COR-L47 (cell line): ENCODE data around the gene TRABD2B.

Experiments used
- DNase-seq: peaks from one replicate; lab custom pipeline; 2025; lab: John Stamatoyannopoulos, UW

Gene TRABD2B

DNA sequence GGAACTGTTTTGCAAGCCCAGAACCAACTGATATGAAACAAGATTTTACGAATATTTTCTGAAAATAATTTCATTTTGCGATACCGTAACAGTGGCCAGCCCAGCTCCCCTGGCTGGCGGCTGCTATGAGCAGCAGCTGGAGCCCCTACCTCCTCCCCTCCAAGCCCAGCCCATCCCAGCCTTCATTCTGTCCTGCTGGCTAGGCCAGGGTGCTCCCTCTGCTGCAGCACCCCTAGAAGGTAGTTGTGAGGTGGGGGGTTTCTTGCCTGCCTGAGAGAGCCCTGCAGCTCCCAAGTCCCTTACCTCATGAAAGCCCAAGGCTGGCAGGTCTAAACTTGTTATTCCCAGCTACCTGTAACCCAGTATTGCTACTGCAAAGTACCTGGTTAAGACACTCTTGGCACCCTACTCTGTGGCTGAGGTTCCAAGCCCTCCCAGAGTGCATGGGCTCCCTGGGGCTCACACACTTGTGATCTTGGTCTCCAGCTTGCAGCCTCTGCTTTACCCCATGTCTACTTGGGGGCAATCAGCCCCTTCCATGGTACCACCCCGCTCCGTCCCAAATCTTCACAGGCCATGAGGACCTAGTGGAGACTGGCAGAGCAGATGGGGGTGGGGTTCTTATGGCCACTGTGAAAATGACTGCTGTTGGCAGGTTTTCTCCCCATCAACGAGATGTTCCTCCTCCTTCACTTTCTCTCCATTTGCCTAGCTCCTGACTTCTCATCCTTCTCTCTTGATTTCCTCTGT is 239.8 kb downstream of the TRABD2B start:
- no peak for DNase-seq

DNA sequence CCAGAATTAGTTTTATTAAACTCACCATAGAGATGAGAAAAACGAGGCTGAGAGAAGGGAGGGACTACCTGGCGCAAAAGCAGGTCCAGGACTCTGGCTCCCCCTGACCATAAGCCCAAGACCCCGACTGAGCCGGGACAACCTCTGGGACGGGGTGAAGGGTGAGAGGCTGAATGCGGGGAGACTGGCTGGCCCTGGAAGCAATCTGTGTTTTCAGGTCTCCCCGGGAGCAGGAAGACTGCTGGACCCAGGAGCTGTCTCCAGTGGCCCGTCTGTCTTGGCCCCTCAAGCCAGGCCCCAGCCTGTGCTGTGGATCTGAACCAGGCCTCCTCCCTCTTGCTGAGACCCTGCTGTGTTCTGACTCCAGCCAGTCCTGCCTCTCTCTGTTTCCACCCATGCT is 240.8 kb downstream of the TRABD2B start:
- no peak for DNase-seq

GRCh38 chr1:47756006-47756405 is 241.2 kb downstream of the TRABD2B start:
- DNase-seq, result no peak

DNA sequence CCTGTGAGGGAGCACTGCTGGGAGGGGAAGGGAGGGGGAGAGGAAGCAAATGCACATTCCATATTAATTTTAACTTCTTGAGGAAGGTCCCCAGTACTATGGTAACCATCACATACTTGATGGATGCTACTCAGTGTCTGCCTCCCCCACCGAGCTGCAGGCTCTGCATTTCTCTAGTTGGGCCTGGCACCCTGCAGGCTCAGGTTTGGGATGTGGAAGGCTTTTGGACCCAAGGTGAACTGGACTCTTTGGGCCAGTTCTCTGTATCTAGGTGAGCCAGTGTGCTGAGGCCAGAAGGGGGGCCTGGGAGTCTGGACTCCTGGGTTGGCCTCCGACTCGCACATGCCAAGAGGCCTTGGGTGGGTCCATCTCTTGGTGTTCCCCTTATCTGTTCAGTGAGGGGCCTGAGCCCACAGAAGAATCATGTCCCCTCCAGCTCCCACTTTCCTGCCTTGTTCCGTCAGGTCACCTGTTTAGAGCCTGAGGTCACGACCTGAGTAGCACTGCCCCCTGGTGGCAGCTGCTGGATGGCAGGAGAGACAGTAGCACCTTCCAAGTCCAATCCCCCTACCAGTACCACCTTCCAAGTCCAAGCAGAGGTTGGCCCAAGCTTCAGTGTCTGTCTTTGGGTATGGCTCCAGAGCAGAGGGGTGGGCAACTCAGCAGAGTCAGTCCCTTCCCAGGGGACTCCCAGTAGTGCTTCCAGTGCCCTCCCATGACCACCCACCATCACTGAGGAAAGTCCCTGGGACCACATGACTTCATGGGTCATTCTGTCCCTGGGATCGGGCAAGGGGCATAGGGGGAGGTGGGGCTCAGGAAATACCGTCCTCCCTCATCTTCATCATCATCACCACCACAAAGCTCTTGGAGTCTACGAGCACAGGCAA is 241.8 kb downstream of the TRABD2B start:
- no peak for DNase-seq

GRCh38 chr1:47754221-47754620 is 243.0 kb downstream of the TRABD2B start:
- no peak for DNase-seq

DNA sequence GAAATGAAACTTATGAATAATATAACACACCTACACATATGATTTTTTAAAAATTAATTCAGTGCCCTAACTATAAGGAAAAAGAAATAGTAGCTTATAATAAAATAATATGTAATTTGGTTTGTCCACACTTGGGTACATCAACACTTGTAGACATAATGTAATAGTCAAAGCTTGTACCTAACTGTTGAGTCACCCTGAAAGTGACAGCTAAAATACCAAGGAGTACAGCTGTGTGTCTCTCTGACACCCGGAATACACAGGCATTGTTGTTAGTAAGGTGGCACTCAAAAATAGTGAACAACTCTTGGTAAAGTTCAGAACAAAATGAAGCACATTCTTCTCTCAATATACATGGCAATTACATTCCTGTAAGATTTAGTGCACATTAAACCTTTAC is 243.4 kb downstream of the TRABD2B start:
- DNase-seq, result no peak

GRCh38 chr1:47752559-47752958 is 244.6 kb downstream of the TRABD2B start:
- no peak for DNase-seq

- no peak for DNase-seq
Observed at GRCh38 chr1:47751996-47752451, 245.2 kb downstream of the TRABD2B start.

GRCh38 chr1:47751193-47751592 is 246.0 kb downstream of the TRABD2B start:
- DNase-seq, result no peak

- DNase-seq, result no peak
Observed at GRCh38 chr1:47745715-47746609, 251.2 kb downstream of the TRABD2B start.

DNA sequence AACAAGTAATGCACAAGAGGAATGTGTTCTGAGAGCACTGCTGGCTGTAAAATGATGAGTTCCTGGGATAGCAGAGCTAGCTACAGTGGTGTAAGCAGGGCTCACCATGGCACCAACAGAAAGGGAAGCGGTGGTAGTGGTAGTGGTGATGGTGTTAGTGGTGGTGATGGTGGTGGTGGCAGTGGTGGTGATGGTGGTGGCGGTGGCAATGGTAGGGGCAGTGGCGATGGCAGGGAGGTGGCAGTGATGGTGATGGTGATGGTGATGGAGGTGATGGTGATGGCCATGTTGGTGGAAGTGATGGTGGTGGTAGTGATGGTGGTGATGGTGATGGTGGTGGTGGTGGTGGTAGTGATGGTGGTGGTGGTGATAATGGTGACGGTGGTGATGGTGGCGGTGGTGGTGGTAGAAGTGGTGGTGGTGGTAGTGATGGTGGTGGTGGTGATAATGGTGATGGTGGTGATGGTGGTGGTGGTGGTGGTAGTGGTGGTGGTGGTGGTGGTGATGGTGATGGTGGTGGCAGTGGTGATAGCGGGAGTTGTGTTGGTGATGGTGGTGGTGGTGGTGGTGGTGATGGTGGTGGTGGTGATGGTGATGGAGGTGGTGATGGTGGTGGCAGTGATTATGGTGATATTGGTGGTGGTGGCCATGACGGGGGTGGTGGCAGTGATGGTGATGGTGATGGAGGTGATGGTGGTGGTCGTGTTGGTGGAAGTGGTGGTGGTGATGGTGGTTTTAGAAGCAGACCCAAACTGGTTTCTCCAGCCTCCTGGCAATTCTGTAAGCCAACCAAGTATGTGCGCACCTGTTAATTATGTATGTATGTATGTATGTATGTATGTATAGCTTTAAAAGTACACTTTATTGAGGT is 254.1 kb downstream of the TRABD2B start:
- DNase-seq, result no peak

GRCh38 chr1:47738560-47739182 is 258.5 kb downstream of the TRABD2B start:
- DNase-seq, result no peak

DNA sequence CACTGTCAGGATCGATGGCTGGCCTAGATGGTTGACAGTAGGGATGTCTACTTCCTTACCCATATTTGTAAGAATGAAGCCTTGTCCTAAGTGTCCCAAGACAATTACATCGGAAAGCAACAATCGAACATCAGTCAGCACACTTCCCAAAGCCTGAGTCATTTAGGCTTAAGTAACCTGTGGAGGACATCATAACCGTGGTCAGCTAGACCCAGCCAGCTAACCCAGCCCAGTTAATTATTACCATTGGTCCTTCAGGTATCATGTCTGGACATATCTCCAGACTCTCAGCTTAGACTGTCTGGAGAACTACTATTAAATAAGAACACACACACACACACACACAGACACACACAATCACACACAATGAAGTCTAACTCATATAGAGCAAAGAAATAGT is 264.7 kb downstream of the TRABD2B start:
- DNase-seq, result no peak

DNA sequence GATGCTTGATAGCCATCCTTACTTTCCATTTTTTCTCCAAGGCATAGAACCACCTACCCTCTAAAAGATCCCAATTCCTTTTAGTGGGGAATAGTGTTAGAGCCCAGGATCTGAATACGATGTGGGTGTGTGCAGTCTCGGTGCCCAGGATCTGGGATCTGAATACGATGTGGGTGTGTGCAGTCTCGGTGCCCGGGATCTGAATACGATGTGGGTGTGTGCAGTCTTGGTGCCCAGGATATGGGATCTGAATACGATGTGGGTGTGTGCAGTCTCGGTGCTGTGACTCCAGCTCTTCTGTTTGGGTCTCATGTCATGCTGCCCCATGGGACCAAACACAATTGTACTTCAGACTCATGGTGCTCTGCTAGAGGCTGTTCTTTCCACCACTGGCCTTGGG is 265.5 kb downstream of the TRABD2B start:
- DNase-seq, result no peak

GRCh38 chr1:47729685-47730084 is 267.5 kb downstream of the TRABD2B start:
- DNase-seq, result no peak

GRCh38 chr1:47727697-47728085 is 269.5 kb downstream of the TRABD2B start:
- DNase-seq, result no peak

DNA sequence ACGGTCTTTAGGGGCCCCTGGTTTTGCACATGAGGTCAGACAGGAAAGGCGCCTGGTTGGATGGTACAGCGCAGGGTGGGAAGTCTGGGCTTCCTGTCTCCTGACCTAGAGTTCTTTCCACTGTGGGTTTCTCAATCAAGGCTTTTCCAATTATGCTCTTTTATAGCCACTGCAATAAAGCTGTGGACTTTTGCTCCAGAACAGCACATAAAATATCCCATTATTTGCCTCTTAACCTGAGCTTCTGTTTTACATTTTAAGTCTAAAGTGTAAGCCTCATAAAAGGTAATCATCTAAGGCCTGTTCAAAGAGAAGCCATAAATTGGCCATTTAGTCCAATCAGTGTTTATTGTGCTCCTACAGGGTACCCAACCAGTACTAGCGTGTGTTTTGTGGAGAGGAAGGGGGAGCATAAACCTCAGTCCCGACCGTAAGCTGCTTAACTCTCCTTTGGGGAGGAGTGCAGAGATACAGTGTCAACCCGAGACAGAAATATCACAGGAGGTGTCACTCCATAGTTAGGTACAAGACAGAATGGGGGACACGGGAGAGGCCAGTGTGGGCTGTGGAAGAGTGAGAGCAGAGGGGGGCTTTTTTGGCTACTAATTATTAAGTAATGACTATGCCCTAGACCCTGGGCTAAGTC is 270.0 kb downstream of the TRABD2B start:
- DNase-seq, result no peak

- peak; percentile 36 for DNase-seq
Observed at GRCh38 chr1:47725992-47726855, 271.0 kb downstream of the TRABD2B start.

GRCh38 chr1:47725511-47725991 is 271.6 kb downstream of the TRABD2B start:
- no peak for DNase-seq
